Suppressor macrophage treated with lipopolysaccharide for 4 hours (primary cell): ENCODE data around the gene QKI.

Experiments
- DNase-seq: peaks from one replicate; pipeline ENCODE4 v3.0.0-alpha.2; 2020

The QKI gene

DNA sequence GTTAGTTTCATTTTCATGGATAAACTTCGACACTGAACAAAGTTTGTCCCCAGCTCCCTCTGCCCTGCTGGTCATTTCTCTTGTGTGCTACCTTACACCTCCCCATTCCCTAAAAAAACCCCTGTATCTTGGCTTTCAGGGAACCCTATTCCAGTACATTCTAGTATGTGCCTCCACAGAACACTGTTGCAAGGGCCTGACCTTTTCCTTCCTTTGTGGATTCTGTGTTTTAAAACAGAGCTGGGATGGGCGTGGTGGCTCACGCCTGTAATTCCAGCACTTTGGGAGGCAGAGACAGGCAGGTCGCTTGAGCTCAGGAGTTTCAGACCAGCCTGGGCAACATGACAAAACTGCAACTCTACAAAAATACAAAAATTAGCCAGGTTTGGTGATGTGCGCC, 20.6 kb upstream of the QKI start:
- no peak for DNase-seq

DNA sequence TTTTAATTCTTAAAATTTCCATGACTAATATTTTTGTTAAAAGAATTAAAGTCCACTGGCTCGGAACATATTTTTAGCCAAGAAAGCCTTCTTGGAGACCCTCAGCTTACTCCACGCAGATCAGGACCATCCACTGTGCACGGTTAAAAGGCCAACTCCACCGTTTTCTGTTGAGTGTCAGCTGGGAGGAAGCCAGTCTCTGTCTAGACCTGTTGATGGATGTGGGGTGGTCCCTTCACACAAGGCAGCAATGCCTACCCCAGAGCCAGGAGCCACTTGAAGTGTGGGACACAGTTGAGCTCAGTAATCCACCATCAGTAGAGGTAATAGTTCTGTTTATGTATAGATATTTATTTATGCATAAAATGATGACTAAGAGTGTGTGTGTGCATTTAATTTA, 19.9 kb upstream of the QKI start:
- DNase-seq: no peak

DNA sequence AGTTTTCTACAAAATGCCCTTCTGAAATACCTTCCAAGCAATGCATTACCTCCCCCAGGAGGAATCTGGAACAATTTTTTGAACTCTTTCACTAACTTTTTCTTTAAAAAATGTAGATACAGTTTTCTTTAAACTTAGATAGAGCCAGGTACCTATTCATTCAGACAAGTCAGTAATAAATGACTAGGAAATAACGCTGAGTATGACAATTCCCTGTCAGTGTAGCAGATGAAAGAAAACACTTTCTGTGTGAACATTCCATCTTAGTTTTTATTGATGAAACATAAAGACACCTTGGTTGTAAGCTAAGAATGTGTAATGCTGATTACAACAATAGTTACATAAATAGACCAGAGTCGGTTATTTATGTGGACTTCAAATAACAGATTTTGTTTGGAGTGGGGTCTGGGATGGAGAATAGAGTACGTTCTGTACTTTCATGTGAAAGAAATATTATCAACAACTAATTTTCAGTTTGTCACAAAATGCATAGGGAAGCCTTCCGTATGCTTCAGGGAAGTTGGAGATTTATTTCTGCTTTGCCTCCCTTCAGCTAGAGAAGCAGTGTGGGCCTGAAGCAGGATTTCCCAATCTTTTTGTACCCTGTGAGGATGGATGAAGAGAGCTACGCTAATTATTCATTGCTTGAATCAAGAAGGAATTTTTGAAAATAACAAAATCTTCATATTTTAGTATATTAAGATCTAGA, 19.2 kb upstream of the QKI start:
- no peak for DNase-seq

DNA sequence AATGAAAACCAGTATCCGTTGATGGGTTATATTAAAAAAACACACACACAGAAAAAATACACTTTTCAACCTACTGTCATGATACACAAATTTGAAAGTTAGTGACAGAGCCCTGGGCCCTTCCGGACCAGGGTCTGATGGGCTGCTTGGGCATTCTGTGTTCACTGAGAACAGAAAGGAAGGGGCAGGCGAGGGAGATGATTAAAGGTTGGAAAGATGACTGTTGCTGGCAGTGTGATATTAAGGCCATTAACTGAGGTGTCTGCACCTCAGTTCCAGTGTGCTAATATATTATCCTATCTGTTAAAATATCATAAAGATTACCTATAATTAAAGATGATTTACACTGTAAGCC, 18.7 kb upstream of the QKI start:
- DNase-seq: no peak

DNA sequence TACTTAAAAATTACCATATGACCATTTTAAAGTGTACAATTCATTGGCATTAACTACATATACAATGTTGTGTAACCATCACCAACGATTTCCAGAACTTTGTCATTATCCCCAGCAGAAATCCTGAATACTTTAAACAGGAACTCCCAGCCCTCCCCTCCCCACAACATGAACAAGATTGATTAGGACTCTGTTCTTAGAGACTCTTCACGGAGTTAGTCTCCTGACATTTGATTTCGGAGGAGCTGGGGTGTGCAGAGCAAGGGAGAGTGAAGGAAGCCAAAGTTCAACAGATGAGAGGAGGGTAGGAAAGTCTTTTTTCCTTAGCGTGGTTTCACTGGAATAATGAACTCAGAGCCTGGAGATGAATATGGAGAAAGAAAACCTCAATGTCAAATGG, 17.2 kb upstream of the QKI start:
- DNase-seq: no peak

DNA sequence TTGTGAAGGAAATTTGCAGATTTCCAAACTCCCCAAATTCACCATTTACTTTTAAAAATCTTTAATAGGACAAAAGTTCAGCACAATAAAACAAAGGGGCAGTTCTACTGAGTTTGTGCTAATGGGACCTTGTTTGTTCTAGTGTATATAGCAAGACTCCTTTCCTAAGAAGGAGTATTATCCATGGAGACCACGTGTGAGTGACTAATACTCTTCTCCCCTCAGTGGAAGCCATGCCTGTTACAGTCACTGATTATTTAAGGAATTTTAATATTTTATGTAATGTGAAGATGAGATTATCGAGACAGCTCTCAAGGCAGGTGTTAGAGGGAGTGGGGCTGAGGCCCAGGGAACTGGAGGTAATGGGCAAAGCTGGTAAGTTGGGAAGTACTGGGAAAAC, 16.4 kb upstream of the QKI start:
- no peak for DNase-seq

DNA sequence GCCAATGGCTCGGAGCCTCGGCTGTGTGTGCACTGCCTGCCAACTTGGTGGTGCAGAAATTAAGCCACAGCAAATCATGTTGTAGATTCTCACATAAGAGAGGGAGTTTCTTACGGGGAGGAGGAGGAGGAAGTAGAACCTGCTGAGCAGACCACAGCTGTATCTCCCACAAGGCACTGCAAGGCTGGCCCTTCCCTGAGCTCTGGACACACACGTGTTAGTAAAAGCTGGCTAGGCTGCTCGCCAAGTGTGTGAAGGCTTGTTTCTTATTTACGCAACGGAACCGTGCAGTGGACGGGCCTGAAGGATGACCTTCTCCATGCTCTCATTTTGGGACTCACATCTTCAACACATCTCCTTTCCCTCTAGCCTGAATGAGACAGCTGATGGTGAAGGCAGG, 15.7 kb upstream of the QKI start:
- peak; percentile 70 for DNase-seq

DNA sequence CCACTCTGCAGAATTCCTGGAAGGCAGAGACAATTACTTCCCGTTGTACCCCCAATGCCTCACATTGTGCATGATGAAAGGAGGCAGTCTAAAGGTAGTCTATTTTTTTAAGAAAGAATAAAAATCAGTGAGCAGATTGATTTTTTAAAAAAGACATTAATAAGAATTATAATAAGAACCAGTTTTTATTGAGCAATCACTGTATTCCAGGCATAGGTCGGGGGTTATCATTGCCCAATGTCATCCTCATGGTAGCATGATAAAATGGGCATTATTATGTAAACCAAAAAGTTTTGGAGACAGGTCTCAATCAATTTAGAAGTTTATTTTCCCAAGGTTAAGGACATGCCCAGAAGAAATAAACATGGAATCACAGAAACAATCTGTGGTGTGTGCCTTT, 14.0 kb upstream of the QKI start:
- no peak for DNase-seq

DNA sequence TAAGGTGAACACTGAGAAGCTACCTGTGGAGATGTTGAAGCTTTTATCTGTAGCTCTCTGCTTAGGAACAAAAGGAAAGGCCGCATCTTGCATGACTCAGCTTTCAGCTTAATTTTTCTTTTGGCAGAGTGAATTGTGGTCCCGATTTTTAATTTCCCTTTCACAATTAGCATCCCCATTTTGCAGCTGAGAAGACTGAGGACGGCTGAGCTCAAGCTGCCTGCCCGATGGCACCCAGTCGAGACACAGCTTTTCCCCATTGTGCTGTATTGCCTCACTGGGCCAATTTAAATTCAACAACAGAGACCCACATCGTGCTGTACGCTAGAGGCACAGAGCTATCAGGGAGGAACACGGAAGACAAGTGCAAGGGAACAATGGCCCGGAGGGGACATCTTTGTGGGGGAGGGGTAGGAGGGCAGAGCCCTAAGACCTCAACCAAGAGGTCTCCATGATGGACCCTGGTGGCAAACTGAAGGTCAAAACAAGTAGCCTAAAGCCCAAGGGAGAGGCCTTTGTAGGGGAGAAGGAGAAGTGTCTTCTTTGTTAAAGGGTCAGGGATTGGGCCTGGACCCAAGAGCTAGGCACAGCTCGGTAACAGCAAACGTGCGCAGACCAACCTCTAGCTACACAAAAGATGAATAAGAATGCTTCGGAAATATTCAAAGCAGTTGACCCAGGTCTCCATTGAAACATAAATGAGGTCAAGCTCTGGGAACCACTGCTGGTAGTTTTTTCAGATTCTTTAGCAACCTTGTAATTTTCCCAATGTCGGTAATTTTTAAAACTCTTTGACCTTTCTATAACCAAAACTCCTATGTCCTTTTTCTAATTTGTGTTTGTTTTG, 13.3 kb upstream of the QKI start:
- no peak for DNase-seq

DNA sequence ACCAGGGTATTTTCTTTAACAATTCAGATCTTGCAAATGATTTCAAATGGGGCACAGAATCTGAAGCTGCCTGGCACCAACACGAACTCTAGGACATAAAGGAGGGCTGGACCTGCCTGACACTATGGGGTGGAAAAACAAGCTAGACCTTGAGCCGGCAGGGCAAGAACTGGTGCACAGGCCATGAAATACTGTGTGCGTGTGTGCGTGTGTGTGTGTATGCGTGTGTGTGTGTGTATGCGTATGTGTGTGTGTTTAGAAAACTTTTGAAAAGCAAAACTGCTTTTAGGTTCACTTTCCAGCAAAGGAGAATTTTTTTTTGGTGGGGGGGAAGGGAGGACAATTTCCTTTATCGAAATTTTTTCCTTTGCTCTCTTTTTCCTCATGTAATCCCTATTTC, 11.9 kb upstream of the QKI start:
- DNase-seq: no peak

DNA sequence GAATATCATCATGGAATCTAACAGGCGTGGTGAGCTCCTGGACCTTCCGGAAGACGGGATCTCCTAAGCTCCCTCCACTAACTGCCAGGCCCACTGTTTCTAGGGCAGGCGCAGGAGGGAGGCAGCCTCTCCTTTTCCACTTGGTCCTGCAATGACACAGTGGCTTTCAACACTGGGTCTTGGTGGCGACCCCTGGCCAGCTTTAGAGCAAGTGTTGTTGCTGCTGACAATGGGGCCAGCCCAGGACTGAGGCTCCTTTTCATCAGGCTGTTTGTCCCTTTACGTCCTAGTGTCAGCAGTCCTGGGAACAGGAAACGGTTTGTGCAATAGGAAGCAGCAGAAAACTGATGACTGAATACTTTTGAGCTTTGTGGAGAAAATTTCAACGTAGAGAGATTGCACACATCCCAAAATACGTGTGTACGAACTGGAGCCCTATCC, 9.7 kb upstream of the QKI start:
- peak; percentile 89 for DNase-seq

DNA sequence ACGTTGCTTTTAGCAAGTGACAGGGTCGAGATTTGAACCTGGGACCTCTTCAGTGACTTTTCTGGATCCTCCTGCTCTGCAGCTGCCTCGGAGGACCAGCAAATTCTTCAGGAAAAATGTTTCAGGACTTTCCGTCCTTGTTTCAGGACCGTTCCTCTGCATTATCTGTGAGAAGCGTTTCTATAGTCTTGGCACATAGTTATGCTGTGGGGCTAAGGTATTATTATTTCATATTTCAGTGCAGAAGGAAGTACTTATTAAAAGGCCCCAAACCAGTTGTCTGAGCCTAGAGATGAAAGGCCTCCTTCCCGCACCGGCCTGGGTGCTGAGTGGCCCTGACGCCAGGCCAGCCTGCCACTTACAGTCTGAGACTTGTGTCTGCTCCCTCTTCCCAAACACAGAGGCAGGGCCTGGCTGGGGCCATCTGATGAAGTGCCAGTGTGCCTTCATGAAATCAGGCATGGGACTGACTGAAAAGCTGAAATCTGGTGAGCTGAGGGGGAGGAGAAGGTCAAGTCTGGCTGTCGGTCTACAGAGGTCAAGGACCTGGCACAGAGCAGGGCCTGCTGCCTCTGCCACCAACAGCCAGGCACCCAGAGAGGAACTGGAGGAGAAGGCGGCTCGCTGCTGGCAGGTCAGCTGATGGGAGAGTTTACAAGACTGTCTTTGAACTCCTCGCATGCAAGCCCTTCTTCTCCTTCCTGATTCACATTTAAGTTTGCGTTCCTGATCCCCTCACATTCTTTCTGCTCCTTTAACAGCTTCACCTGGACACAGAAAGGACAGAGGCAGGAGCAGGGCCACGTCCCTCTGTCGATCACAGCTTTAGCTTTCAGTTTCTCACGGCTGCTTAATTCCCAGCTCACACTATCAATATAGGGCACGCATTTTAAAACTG, 8.9 kb upstream of the QKI start:
- peak; percentile 78 for DNase-seq

DNA sequence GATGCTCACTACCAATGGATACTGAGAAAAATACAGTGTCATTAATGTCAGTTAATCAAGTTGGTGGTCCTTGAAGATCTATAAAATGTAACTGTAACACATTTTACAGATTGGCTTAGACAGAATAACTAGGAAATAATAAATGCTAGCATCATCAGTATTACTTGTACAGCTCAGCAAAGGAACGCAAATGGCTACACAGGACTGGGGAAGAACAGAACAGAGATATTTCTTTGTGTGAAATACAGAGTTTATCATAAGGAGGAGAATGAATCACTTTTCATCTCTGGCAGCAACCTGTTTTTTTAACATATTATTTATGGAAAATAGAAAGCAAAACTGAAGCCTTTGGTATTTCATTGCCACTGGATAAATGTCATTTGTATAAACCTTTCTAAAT, 8.2 kb upstream of the QKI start:
- DNase-seq: peak; percentile 69

DNA sequence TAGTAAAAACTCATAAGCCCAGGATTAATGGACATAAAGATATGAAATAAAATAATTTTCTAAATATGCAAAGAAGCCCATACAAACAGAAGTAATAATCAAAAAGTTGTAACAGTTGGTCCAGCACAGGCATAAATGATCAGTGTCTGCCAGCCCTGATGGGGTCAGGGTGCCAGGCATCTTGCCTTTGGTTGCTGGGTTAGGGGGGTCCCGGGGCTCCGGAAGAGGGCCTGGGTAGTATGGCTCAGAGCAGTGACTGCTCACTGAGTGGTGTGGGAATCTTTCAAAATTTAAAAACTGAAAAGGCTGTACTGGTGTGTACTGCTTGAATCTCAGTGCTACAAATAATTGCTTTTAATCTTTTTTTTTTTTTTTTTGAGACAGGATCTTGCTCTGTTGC, 7.7 kb upstream of the QKI start:
- DNase-seq: no peak

DNA sequence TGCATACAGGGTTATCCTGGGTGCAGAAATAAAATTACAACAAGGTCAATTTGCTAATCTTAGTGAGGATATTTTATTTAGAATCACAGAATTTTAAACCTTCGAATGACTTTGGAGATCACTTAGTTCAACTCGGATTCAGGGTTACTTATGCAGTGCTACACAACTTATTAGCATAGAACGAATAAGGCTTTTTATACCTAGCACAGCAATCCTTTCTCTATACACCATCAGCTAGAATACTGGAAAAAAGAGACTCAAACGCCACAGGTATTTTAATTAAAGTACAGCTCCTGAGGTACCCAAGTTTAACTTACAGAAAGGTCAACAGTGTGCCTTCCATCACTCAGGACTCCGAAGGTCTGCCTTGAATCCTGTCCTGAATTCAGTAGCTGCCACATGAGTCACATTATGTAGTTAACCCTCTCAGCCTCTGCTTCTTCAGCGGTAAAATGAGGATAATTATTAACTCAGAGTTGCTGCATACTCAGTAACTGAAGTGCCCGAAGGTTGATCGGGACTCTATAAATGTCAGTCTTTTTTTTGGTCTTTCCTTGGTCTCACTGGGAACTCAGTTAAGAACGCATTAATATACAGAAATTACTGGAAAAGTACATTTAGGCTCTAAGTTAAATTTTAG, 6.0 kb upstream of the QKI start:
- DNase-seq: no peak

DNA sequence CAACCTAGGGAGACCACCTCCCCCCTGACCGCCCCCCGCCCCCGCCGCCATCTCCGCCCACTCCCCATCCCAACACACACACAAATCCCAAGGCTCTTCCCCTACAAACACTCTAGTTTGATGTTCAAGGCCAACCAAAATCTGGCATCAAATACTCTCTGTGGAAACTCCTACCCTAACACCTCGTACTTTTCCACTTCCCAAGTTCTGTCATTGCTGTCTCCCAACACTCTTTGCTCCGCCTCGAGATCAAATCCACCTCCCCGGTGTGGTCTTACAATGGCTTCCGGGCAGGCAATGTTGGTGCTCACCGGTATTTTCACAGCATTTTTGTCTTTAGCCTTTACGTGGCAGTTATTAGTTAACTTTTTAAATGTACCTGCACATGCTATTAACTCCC, 4.8 kb upstream of the QKI start:
- no peak for DNase-seq

DNA sequence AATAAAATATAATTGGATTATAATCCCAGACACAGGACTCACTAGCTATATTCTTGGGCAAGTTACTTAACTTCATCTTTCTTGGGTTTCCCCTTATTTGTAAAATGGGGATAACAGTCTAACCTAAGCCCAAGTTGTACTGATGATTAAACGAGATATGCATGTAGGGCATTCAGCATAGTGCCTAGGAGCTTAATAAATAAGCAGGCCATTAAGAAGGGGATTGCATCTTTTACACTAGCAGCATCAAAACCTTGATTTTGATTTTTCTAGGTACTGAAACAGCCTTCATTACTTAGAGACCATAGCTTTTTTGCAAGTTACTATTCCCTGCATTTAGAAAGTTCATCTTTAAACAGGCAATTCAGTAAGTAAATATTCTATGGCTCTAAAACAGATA, 2.2 kb upstream of the QKI start:
- no peak for DNase-seq

DNA sequence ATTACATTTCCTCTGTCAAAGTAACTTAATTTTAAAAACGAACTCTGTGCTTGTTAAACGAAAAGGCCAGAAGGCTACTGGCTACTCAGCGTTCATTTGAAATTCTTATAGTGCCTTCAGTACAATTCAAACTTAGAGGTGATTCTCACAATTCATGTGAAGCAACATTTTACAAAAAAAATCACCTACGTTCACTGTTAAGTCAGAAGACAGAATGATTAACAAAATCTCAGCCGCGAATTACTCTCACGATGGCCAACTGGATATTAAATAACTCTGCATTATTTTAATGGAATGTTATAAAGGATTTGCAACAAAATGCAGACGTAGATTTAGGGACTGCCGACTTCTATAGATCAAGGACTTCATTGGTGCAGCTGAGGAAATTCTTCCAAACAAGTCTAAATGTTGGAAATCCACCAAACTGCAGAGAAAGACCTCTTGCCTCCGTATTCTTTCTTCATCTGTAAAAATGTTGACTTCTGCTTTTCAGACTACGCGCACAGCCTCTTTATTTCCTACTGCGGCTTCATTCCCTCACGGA, 1.6 kb upstream of the QKI start:
- peak; percentile 46 for DNase-seq

DNA sequence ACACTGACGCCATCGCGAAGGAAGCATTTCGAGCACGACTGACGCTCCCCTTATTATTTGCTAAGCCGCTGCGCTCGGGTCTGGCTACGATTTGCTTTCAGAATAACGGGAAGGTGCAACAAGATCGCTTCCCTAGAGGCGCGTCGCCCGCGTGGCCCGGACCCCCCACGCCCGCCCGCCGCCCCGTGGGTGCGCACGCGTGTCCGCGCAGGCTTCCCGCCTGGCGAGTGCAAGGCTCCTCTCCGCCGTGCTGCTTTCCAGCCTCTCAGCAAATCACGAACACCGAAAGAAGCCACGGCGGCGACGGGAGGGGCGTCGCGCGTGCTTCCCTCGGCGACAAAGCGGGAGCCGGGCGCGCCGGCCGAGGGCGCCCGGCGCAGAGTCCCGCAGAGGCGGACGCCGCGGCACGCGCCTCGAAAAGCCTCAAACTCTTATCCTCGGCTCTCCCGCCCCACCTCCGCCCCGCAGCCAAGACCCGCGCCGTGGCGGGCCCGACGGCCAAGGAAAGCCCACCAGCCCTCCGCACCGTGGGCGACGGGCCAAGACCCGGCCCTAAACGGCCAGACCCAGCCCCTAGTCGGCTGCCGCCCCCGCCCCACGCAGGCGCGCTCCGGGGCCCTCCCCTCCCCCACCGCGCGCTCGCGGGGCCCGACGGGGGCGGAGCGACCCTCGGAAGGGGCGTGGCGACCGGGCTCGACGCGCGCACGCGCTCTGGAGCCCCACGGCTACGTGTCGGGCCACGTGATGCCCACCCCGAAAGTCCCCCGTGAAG, 987 bp upstream of the QKI start:
- DNase-seq: peak; percentile 98

DNA sequence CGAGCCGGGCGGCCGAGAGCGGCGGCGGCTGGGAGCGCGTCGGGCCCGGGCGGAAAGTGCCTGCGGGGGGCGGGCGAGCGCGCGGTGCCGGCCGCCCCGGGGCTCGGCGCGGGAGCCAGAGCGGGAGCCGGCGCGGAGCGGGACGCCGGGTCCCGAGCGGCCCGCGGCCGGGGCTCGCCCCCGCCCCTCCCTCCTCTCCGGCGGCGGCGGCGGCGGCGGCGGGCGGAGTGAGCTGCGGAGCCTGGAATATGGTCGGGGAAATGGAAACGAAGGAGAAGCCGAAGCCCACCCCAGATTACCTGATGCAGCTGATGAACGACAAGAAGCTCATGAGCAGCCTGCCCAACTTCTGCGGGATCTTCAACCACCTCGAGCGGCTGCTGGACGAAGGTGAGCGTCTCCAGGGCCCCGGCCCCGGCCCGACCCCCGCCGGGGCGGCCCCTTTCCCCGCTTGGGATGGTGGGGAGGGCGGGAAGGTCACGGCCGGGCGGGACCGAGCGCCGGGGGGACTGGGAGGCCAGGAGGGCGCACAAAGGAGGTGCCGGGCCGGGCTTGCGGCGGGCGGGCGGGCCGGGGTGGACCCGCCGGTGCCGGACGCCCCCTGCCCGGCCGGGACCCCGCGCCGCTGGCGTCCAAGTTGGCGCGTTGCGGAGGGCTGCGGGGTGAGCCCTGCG, 565 bp downstream of the QKI start:
- no peak for DNase-seq
